Stimulated activated CD8-positive, alpha-beta memory T cell treated with anti-CD3 and anti-CD28 coated beads, Interleukin-12 subunit alpha, Interleukin-12 subunit beta, amount 100 ng/mL, for 4 hours (primary cell): Measurements from ENCODE around the gene PFKFB2.

Experiments used
- DNase-seq: peaks from one replicate; pipeline ENCODE4 v3.0.0-alpha.2; 2020; ENCODE audit warnings: low read depth

The PFKFB2 gene

GRCh38 chr1:207052911-207053769 is at the start of gene PFKFB2:
PFKFB2 (plus strand) TSS chr1:207053275; CDS start chr1:207054718, 1,443 bp downstream.
- peak; percentile 89 for DNase-seq

- DNase-seq, result no peak
Measured at GRCh38 chr1:207004931-207005830, 47.9 kb upstream of the PFKFB2 start.

GRCh38 chr1:207006083-207006482 is 47.0 kb upstream of the PFKFB2 start:
- DNase-seq, result no peak

- DNase-seq, result no peak
Measured at GRCh38 chr1:207006914-207007313, 46.2 kb upstream of the PFKFB2 start.

GRCh38 chr1:207007352-207008033 is 45.6 kb upstream of the PFKFB2 start:
- DNase-seq, result no peak

- DNase-seq, result no peak
Measured at GRCh38 chr1:207009182-207009850, 43.8 kb upstream of the PFKFB2 start.

DNA sequence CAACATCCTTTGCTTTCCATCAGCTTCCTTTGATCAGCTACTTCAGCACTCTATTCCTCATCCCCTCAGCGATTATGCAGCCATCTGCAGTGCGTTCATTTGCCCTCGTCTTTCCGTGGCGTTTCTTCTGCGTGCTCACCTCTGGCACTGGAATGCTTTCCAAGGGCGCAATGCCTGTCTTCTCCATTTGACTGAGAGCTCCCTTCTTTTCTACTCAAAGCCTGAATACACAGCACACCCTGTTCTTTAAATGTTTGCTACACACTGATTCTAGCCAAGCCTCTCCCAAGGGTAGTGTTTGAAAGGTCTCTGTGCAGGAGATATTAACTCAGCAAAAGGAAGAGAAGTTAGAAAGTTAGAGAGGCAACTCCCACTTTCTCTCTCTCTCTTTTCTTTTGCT is 43.1 kb upstream of the PFKFB2 start:
- DNase-seq, result no peak

GRCh38 chr1:207010726-207011125 is 42.3 kb upstream of the PFKFB2 start:
- DNase-seq, result no peak

DNA sequence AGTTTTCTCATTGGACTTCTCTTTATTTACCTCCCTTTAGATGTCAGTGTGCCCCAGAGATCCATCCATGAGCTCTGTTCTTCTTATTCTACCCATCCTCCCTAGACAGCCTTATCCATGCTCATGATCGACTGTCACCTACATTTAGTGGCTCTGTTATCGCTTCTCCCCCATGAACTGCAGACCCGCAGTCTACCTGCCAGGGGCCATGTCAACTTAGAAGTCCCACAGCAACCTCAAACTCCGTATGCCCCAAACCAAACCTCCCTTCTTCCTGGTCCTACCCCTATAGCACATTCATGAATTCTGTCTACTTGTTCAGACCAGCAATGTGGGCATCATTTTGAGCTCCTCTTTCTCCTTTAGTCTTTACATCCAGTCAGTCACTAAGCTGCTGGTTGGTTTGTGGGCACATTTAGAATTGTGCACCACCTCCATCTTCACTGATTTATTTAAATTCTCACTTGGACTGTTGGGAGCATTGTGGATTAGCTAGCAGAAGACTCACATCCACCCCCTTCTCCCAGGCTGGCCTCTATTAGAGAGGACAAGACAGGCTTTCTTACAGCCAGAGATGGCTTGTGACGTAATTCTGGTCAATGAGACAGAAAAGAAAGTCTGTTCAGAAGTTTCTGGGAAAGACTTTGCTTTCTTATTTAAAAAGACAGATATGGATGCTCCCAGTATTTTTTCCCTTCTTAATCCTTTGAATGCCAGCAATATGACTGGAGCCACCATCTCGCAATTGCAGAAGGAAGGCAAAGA is 39.6 kb upstream of the PFKFB2 start:
- DNase-seq, result no peak

- DNase-seq, result no peak
Measured at GRCh38 chr1:207014728-207015127, 38.3 kb upstream of the PFKFB2 start.

- DNase-seq, result no peak
Measured at GRCh38 chr1:207015791-207016190, 37.3 kb upstream of the PFKFB2 start.

- no peak for DNase-seq
Measured at GRCh38 chr1:207017615-207018559, 35.2 kb upstream of the PFKFB2 start.

DNA sequence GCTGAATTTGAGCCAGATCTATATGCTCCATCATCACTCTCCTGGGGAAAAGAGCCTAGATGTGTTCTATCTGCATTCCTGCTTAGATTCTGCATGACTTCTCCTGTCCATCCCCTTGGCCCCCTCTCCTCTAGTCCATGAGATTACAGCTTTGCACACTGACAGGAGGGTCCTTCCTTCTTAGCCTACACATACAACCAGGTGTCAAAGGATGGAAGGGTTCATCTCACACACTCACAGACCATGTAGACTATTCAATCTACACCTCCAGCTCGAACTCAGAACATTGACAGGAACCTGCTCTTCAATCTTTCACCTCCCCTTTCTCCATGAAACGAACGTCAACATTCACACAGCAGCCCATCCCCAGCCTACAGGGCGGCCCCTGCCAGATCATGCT is 34.4 kb upstream of the PFKFB2 start:
- no peak for DNase-seq

- no peak for DNase-seq
Measured at GRCh38 chr1:207019161-207019560, 33.9 kb upstream of the PFKFB2 start.

- DNase-seq, result no peak
Measured at GRCh38 chr1:207019661-207020060, 33.4 kb upstream of the PFKFB2 start.

- DNase-seq, result no peak
Measured at GRCh38 chr1:207020065-207020708, 32.9 kb upstream of the PFKFB2 start.

GRCh38 chr1:207020709-207021107 is 32.4 kb upstream of the PFKFB2 start:
- DNase-seq, result no peak

DNA sequence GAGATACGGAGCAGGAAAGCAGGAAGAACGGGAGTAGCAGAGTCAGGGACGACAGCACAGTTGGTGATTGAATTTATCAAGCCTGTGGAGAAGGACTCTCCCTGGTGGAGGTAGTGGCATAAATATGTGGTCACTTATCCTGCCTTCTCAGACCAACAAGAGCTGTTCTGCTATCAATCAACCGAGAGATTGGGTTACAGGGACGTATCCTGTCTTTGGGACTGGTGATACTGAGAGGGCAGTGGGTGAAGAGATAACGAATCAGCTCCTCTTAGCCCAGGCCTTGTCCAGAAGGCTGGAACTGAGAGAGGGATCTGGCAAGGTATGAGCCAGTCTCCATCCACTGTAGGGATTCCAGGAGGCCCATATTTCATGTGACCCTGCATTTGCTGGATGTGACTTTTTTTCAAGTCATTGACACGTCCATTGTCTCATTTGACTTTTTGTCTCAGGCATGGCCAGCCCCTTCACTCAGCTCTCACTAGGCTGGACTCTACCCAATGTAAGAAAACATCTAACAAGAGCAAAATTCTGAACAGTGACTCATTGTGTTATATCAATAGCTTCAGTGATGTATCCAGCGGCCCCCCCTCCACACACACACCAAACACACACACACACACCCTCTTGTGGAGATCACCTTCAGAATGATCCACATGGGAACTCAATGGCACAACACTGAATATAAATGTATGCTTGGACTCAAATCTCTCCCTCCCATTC is 31.8 kb upstream of the PFKFB2 start:
- no peak for DNase-seq
